ENCODE results near the gene KIF9. TPM values are rescaled to one million over a fixed set of nuclear protein-coding genes. Genes with fewer than 3 reads are reported as not detected.

Gene KIF9
- total and polyA plus RNA-seq, 2 of the 8 experiments (the other 6 are each of a cell fraction or from before 2014, with no cell fraction given) = 5.0 to 8.0 TPM

GRCh38 chr3:47295976-47296375, 13.4 kb upstream of the KIF9 start (continued):
- TF ChIP-seq CTBP2 (IDR thresholded peaks at IDR 0.05; ENCODE audit: borderline replicate concordance, insufficient read depth, insufficient read length, low read length) (no peak), POLR2A (IDR thresholded peaks at IDR 0.05; ENCODE audit: control extremely low read depth in 1 of 2, low read depth in 2 of 2, low read length in 2 of 2) (no peak), NRF1 (IDR thresholded peaks at IDR 0.05; ENCODE audit: low read depth, low read length) (no peak), EGR1 (IDR thresholded peaks at IDR 0.05; ENCODE audit: borderline replicate concordance, low read depth, low read length) (no peak)
